ENCODE results near the gene BBS5.
A peak's percentile ranks its signal among the peaks of the same experiment; 100 is the strongest.
"Not testable (repeated sequence)": the region's sequence is repeated elsewhere in the genome, so short reads cannot be mapped to it uniquely, and the experiment has no call there.

Gene BBS5

GRCh38 chr2:169485650-169486138 lies 6.4 kb downstream of the BBS5 start:
- no peak for DNase-seq (ENCODE audit: extremely low read depth in 1 of 2, low read depth in 1 of 2)

GRCh38 chr2:169486487-169486886 lies 7.2 kb downstream of the BBS5 start:
- no peak for DNase-seq (ENCODE audit: extremely low read depth in 1 of 2, low read depth in 1 of 2)

GRCh38 chr2:169490834-169491233 lies 11.5 kb downstream of the BBS5 start:
- DNase-seq (ENCODE audit: extremely low read depth in 1 of 2, low read depth in 1 of 2) = no peak

GRCh38 chr2:169491378-169491777 lies 12.1 kb downstream of the BBS5 start:
- DNase-seq (ENCODE audit: extremely low read depth in 1 of 2, low read depth in 1 of 2) = no peak

- no peak for DNase-seq (ENCODE audit: extremely low read depth in 1 of 2, low read depth in 1 of 2)
These were observed 14.1 kb downstream of the BBS5 start for GRCh38 chr2:169493360-169493759.

- no peak for DNase-seq (ENCODE audit: extremely low read depth in 1 of 2, low read depth in 1 of 2)
These were observed 16.1 kb downstream of the BBS5 start for GRCh38 chr2:169495310-169495928.

GRCh38 chr2:169504651-169505050 lies 25.4 kb downstream of the BBS5 start:
- no peak for DNase-seq (ENCODE audit: extremely low read depth in 1 of 2, low read depth in 1 of 2)

- DNase-seq (ENCODE audit: extremely low read depth in 1 of 2, low read depth in 1 of 2) = no peak
These were observed 28.4 kb downstream of the BBS5 start for GRCh38 chr2:169507698-169508097.

GRCh38 chr2:169509298-169509885 lies 30.1 kb downstream of the BBS5 start, which contains the start of gene KLHL41:
Gene KLHL41, plus strand, starts transcription at chr2:169509702. Its CDS starts 77 bp downstream, at chr2:169509779.
- DNase-seq (ENCODE audit: extremely low read depth in 1 of 2, low read depth in 1 of 2) = no peak

- DNase-seq (ENCODE audit: extremely low read depth in 1 of 2, low read depth in 1 of 2) = no peak
These were observed 30.7 kb downstream of the BBS5 start for GRCh38 chr2:169509955-169510354.

- DNase-seq (ENCODE audit: extremely low read depth in 1 of 2, low read depth in 1 of 2) = no peak
These were observed 31.2 kb downstream of the BBS5 start for GRCh38 chr2:169510496-169510895.

- no peak for DNase-seq (ENCODE audit: extremely low read depth in 1 of 2, low read depth in 1 of 2)
These were observed 32.5 kb downstream of the BBS5 start for GRCh38 chr2:169511818-169512217.

- DNase-seq (ENCODE audit: extremely low read depth in 1 of 2, low read depth in 1 of 2) = no peak
These were observed 33.2 kb downstream of the BBS5 start for GRCh38 chr2:169512525-169512924.

- DNase-seq (ENCODE audit: extremely low read depth in 1 of 2, low read depth in 1 of 2) = no peak
These were observed 33.8 kb downstream of the BBS5 start for GRCh38 chr2:169513094-169513493.

GRCh38 chr2:169513926-169514325 lies 34.6 kb downstream of the BBS5 start:
- DNase-seq (ENCODE audit: extremely low read depth in 1 of 2, low read depth in 1 of 2) = no peak

GRCh38 chr2:169514758-169515157 lies 35.5 kb downstream of the BBS5 start:
- not testable (repeated sequence) for DNase-seq (ENCODE audit: extremely low read depth in 1 of 2, low read depth in 1 of 2)

- not testable (repeated sequence) for DNase-seq (ENCODE audit: extremely low read depth in 1 of 2, low read depth in 1 of 2)
These were observed 37.2 kb downstream of the BBS5 start for GRCh38 chr2:169516488-169516995.

- no peak for DNase-seq (ENCODE audit: extremely low read depth in 1 of 2, low read depth in 1 of 2)
These were observed 41.6 kb downstream of the BBS5 start for GRCh38 chr2:169520896-169521295.

- no peak for DNase-seq (ENCODE audit: extremely low read depth in 1 of 2, low read depth in 1 of 2)
These were observed 44.4 kb downstream of the BBS5 start for GRCh38 chr2:169523681-169524080.

- no peak for DNase-seq (ENCODE audit: extremely low read depth in 1 of 2, low read depth in 1 of 2)
These were observed 46.1 kb downstream of the BBS5 start for GRCh38 chr2:169525434-169525833.

GRCh38 chr2:169526451-169526850 lies 47.2 kb downstream of the BBS5 start:
- no peak for DNase-seq (ENCODE audit: extremely low read depth in 1 of 2, low read depth in 1 of 2)

GRCh38 chr2:169528271-169528701 lies 49.0 kb downstream of the BBS5 start:
- DNase-seq (ENCODE audit: extremely low read depth in 1 of 2, low read depth in 1 of 2) = peak; percentile 29 to 57
